ENCODE results near the gene ELMO2.

DNA sequence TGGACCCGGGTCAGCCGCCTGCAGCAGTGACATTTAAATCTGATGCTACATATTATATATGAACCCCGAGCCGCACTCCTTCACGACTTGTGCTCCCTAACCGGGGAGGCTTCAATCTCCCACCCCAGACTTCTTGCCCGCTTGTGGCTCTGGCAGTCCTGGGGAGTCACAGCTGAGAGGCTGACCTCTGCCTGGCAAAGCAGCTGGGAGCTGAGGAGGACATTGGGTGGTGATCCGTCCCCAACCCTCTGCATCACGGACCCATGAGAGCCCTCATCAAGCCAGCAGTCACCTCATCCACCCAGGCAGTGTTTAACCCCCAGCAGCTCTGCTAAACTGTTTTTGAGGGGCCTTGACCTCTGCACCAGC lies 64.4 kb downstream of the ELMO2 start:
- TF ChIP-seq POLR2A (IDR thresholded peaks at IDR 0.05) = no peak
- TF ChIP-seq CTCF (IDR thresholded peaks at IDR 0.05) = no peak

All from lower leg skin (tissue), 3 donors.